Measurements from ENCODE around the gene UBE2D1. TPM values are rescaled to one million over a fixed set of nuclear protein-coding genes. Genes with fewer than 3 reads are reported as not detected.

UBE2D1 gene
- total RNA-seq, 2 experiments from 2014 or later, result 10.9 to 12.7 TPM

DNA sequence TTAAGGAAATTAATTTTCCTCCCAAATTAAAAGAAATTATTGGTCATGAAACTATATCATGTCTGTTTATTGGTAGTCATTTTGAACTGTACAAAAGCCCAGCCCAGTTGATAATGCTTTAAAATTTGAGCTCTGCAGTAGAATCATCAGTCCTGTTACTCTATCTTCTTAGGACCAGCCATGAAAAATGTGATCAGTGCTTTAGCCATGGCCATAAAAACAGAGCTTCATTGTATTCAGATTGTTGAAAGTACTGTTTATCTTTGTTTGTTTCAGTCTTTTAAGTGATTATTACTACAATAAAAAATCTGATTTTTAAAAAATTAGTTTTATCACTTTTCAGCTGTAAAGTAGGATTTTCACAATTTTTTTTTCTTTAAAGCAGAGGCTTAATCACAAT is 36.7 kb downstream of the UBE2D1 start:
- POLR2A ChIA-PET, result no interaction called here
- no peak for ATAC-seq (ENCODE audit: low read depth)
- Mint-ChIP-seq H3K27me3 (no peaks in the 10 kb centered on the region), H3K27ac (no peak overlapping the region), H3K36me3 (no peaks in the 10 kb centered on the region), H3K4me1 (no peaks in the 10 kb centered on the region), H3K9me3 (no peaks in the 10 kb centered on the region), H3K4me3 (no peak overlapping the region)
- DNase-seq, result no peak

DNA sequence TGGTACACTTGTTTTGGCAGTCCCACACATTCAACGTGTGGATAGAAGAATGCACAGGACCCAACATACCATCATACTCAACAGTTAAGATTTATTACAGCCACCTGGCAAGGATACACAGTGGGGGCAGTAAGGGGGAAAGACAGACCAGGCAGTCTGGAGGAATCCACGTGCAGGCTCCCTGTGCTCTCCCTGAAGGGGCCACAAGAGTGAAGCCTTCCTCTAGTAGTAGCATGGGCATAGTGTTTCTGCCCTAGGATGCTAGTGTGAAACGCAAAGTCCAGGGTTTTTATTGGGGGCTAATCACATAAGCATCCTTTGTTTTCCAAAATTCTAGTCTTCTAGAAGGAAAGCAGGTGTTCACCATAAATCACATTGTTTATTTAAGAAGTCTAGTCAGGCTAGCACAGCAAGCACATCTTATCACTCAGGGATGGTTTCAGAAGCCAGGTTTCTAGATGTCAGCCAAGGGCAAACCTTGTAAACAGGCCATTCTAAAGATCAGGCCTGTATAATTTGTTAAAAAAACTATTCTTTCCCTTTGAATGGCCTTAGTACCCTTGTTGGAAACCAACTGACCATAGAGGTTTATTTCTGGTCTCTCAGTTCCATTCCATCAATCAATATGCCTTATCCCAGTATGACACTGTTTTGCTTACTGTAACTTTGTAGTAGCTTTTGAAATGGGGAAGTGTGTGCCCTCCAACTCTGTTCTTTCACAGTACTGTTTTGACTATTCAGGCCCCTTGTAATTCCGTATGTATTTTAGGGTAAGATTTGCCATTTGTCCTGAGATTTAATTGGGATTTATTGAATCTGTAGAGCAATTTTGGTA is 38.0 kb downstream of the UBE2D1 start:
- H3K36me3 Mint-ChIP-seq, result peaks cover 1% of the 10 kb centered on the region
- no peaks in the 10 kb centered on the region for H3K4me1 Mint-ChIP-seq
- no peak for ATAC-seq (ENCODE audit: low read depth)
- H3K27me3 Mint-ChIP-seq, result peaks cover 2% of the 10 kb centered on the region
- no peaks in the 10 kb centered on the region for H3K9me3 Mint-ChIP-seq
- no peak overlapping the region for H3K27ac Mint-ChIP-seq
- no peak overlapping the region for H3K4me3 Mint-ChIP-seq
- POLR2A ChIA-PET, result no interaction called here
- no peak for DNase-seq

DNA sequence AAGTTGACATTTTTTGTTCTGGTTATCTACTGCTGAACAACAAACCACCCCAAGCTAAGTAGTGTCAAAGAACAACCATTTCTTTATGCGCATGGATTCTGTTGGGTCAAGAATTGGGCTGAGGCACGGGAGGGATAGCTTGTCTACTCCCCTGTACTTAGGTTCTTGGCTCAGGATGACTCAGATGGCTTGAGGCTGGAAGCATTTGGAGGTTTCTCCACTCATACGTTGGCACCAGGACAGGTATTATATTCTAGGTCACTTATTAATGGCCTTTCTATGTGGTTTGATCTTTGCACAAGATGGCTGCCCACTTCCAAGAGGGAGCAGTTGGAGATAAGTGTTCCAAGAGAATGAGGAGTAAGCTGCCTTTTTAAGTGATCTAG is 38.6 kb downstream of the UBE2D1 start:
- Mint-ChIP-seq H3K4me1 (peaks cover 1% of the 10 kb centered on the region), H3K27ac (no peak overlapping the region), H3K27me3 (peaks cover 2% of the 10 kb centered on the region), H3K36me3 (peaks cover 1% of the 10 kb centered on the region), H3K4me3 (no peak overlapping the region), H3K9me3 (no peaks in the 10 kb centered on the region)
- no peak for DNase-seq
- no peak for ATAC-seq (ENCODE audit: low read depth)
- POLR2A ChIA-PET, result no interaction called here

DNA sequence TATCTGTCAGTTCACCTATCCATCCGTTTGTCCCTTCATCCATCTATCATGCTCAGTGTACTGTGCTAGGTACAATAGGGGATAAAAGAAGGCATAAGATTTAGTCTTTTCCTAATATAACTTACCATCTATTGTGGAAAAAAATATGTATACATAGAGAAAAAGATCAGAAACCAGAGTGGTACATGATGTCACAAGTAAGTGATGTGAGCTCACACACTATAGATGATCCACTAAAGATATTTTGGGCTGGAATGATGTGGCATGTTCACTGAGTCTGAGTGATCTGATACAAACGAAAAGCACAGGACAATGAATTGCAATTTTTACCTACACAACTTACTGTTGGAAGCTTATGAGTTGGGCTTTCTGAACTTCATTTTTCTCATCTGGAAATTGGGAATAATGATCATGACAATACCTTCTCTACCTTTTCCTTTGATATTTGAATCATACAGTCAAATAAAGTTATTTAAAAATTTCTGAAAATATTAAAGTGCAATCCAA is 47.7 kb downstream of the UBE2D1 start:
- ATAC-seq (ENCODE audit: low read depth) (no peak), DNase-seq (no peak)
- Mint-ChIP-seq H3K27me3 (no peaks in the 10 kb centered on the region), H3K27ac (no peak overlapping the region), H3K9me3 (no peaks in the 10 kb centered on the region), H3K4me1 (peaks cover 23% of the 10 kb centered on the region), H3K36me3 (peaks cover 3% of the 10 kb centered on the region), H3K4me3 (no peak overlapping the region)
- POLR2A ChIA-PET, result no interaction called here

DNA sequence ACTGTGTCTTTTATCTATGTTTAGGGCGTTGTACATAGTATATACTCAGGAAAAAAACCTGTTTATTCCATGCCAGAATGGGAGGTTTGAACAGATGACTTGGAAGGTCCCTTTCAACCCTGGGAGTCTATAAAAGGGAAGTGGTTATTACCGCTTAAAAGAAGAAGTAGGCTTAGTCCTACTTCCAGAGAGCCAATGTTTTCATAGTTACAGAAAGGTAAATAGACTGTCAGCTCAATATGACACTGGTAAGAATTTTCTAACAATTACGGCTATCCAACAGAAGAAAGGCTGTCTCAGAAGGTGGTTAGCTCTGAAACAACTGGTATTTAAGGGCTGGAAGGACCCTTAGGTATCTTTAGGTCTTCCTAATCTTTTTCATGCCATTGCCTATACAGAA is 49.3 kb downstream of the UBE2D1 start:
- peak overlapping the region; percentile 100 for H3K4me3 Mint-ChIP-seq
- peaks cover 3% of the 10 kb centered on the region for H3K36me3 Mint-ChIP-seq
- H3K27me3 Mint-ChIP-seq, result no peaks in the 10 kb centered on the region
- H3K27ac Mint-ChIP-seq, result peak overlapping the region; percentile 9
- no peak for DNase-seq
- POLR2A ChIA-PET, result interaction anchor here (1.1 to 3.3 kb wide), 4 partner anchors 49 to 116 kb away, joined by 3 to 18 read pairs (median 11); partner anchors contain the start of genes CISD1, IPMK and UBE2D1
- H3K4me1 Mint-ChIP-seq, result peaks cover 21% of the 10 kb centered on the region
- ATAC-seq (ENCODE audit: low read depth), result peak; percentile 19
- H3K9me3 Mint-ChIP-seq, result no peaks in the 10 kb centered on the region

DNA sequence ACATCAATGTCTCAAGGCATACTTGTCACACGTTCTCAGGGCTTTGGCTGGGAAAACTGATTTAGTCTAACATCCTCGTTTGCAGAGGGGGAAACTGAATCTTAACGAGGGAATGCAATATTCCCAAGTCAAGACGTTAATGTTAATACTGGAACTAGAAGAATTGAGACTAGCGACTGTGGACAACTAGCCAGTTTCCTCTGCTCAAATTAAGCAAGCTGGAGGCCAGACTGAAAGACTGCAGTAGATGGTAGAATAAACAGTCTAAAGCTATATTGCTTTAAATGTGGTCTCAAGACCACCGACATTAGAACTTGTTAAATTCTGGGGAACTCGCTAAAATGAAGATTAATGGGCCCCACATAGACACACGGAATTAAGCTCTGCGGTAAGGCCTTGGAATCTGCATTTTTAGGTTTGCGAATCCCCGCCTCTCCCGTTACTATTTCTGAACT is 49.8 kb downstream of the UBE2D1 start:
- H3K4me3 Mint-ChIP-seq, result peak overlapping the region; percentile 100
- no peaks in the 10 kb centered on the region for H3K9me3 Mint-ChIP-seq
- H3K27ac Mint-ChIP-seq, result peak overlapping the region; percentile 99
- POLR2A ChIA-PET, result interaction anchor here (0.9 to 3.3 kb wide), 8 partner anchors 9 to 116 kb away, joined by 3 to 18 read pairs (median 4); partner anchors contain the start of genes CISD1, IPMK and UBE2D1
- ATAC-seq (ENCODE audit: low read depth) (no peak), DNase-seq (no peak)
- no peaks in the 10 kb centered on the region for H3K27me3 Mint-ChIP-seq
- H3K4me1 Mint-ChIP-seq, result peaks cover 21% of the 10 kb centered on the region
- H3K36me3 Mint-ChIP-seq, result peaks cover 6% of the 10 kb centered on the region

DNA sequence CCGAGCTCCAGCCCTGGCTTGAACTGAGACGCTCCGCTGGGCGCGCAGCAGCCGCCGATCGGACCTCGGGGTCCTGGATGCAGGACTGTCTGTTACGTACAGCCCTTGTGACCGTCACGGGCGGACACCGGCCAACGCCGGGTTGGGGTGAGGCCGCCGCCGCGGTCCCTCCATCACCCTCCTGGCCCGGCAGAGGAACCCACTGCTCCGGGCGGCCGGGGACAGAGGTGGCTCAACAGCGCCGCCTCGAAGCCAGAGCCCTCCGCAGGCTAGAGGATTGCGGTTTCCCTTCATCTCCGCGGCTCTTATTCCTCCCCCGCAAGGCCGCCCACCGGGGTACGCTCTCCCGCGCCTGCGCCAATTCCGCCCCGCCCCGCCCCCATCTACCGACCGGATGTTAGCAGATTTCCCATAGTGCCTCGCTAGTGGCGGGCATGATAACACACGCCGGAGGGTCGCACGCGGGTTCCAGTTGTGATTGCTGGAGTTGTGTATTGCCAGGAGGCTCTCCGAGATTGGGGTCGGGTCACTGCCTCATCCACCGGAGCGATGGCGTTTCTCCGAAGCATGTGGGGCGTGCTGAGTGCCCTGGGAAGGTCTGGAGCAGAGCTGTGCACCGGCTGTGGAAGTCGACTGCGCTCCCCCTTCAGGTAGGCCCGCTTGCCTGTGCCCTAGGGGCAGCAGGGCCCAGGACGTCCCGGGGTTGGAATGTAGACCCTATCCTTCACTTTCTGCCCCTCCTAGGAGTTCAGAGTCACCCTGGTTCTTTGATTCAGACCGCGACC is 50.4 kb downstream of the UBE2D1 start, which contains the start of gene TFAM:
Gene TFAM, plus strand, starts transcription at position 412 of the 785 bp plus-strand sequence. Its CDS starts 138 bp downstream, at position 550.
- peak; percentile 95 for DNase-seq
- H3K36me3 Mint-ChIP-seq, result peaks cover 12% of the 10 kb centered on the region
- peak within 1 kb of the TSS; percentile 99 for H3K27ac Mint-ChIP-seq
- no peaks in the 10 kb centered on the region for H3K9me3 Mint-ChIP-seq
- H3K4me3 Mint-ChIP-seq, result peak within 1 kb of the TSS; percentile 100
- POLR2A ChIA-PET, result interaction anchor here (0.5 to 3.3 kb wide), 11 partner anchors 8 to 117 kb away, joined by 3 to 18 read pairs (median 4); partner anchors contain the start of genes CISD1, IPMK and UBE2D1
- no peaks in the 10 kb centered on the region for H3K27me3 Mint-ChIP-seq
- ATAC-seq (ENCODE audit: low read depth), result peak; percentile 89
- H3K4me1 Mint-ChIP-seq, result peaks cover 25% of the 10 kb centered on the region

DNA sequence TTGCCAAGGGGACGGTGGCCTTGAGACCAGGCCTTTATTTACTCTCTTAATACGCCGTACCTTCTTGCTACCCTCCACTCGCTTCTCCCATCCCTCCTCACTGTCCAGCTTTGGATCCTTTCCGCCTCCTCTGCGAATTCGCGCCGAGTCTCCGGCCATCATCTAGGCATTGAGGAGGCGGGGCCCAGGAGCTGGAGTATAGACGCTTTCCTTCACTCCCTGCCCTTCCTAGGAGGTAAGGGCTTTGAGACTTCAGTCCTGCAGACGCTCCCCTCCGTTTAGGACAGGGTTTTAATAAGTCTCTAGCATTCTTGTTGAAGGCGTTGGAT is 50.9 kb downstream of the UBE2D1 start:
- Mint-ChIP-seq H3K4me3 (peak overlapping the region; percentile 100), H3K27me3 (no peaks in the 10 kb centered on the region), H3K36me3 (peaks cover 13% of the 10 kb centered on the region), H3K27ac (peak overlapping the region; percentile 99), H3K9me3 (no peaks in the 10 kb centered on the region), H3K4me1 (peaks cover 26% of the 10 kb centered on the region)
- no peak for ATAC-seq (ENCODE audit: low read depth)
- DNase-seq, result no peak
- POLR2A ChIA-PET, result interaction anchor here (0.5 to 3.3 kb wide), 7 partner anchors 15 to 117 kb away, joined by 3 to 18 read pairs (median 4); partner anchors contain the start of genes CISD1, IPMK and UBE2D1

DNA sequence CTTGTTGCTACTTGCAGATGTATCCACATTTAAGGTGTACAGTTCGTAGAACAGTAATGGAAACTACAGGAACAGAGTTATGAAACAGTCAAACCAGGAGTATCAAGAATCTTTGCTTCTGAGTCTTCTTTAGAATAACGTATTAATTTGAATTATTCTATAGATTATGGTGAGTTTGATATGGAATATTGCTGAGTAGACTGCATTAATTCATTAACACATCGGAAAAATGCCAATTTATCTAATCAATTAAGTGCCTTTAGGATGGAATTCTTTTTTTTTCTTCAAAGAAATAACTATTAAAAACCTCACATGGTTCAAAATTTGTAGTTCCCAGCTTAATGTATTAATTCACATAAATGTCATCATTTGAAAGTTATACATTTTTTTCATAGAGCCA is 54.2 kb downstream of the UBE2D1 start:
- no peaks in the 10 kb centered on the region for H3K27me3 Mint-ChIP-seq
- no peak for DNase-seq
- POLR2A ChIA-PET, result no interaction called here
- H3K27ac Mint-ChIP-seq, result no peak overlapping the region
- H3K9me3 Mint-ChIP-seq, result no peaks in the 10 kb centered on the region
- ATAC-seq (ENCODE audit: low read depth), result no peak
- peaks cover 19% of the 10 kb centered on the region for H3K36me3 Mint-ChIP-seq
- H3K4me3 Mint-ChIP-seq, result no peak overlapping the region
- peaks cover 25% of the 10 kb centered on the region for H3K4me1 Mint-ChIP-seq

DNA sequence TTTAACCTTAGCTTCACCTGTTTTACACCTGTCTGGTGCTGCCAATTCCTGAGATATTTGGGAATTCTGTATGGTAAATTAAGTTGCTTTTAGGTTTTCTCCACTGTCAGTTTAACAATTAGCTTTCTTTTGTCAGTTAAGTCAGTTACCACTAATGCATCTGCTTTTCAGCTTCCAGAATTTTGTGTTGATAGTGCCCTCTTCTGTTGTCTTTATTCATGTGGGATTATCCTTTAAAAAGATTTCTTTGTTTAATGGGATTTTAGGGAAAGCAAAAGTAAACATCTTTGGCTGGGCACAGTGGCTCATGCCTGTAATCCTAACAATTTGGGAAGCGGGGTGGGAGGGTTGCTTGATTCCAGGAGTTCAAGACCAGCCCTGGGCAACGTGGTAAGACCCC is 58.5 kb downstream of the UBE2D1 start:
- H3K4me3 Mint-ChIP-seq, result no peak overlapping the region
- POLR2A ChIA-PET, result interaction anchor here (0.7 kb wide), 1 partner anchor 9 kb away, joined by 3 read pairs; the partner anchor contains the start of gene TFAM
- H3K4me1 Mint-ChIP-seq, result peaks cover 8% of the 10 kb centered on the region
- no peak overlapping the region for H3K27ac Mint-ChIP-seq
- peaks cover 28% of the 10 kb centered on the region for H3K36me3 Mint-ChIP-seq
- DNase-seq (no peak), ATAC-seq (ENCODE audit: low read depth) (no peak)
- H3K27me3 Mint-ChIP-seq, result no peaks in the 10 kb centered on the region
- no peaks in the 10 kb centered on the region for H3K9me3 Mint-ChIP-seq

DNA sequence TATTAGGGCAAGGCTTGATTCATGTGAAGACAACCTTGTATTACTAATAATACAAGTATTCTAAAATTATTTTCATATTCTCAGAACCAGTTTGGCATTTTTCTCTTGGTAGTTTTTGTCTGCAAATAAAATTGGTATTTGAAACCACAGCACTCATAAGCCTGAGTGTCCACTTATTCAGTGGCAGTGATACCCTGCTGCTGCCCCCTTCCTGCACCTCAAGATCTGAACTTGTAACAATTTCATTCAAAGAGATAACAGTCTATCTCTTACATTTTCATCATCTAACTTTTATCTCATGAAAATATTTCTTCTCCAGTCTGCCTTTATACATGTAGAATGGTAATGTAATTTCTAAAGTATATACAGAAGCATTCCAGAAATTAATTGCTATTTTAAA is 59.7 kb downstream of the UBE2D1 start:
- H3K27me3 Mint-ChIP-seq, result no peaks in the 10 kb centered on the region
- H3K36me3 Mint-ChIP-seq, result peaks cover 28% of the 10 kb centered on the region
- no peak overlapping the region for H3K27ac Mint-ChIP-seq
- H3K4me3 Mint-ChIP-seq, result no peak overlapping the region
- no peaks in the 10 kb centered on the region for H3K9me3 Mint-ChIP-seq
- peaks cover 8% of the 10 kb centered on the region for H3K4me1 Mint-ChIP-seq
- DNase-seq (no peak), ATAC-seq (ENCODE audit: low read depth) (no peak)
- POLR2A ChIA-PET, result no interaction called here

DNA sequence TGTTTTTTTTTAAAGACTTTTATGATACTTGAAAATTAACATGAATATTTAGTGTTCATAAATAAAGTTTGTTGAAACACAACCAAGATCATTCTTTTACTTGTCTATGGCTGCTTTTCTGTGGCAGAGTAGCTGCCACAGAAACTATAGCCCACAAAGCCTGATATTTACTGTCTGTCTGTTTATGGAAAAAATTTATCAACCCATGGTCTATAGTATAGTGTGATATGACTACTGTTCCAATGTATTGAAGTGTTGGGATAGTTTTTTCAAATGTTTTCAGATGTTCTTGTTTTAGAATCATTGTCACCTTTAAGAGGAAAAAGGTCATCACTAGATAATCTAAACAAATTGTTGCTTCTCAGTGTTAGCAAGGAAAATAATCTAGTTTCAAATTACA is 61.3 kb downstream of the UBE2D1 start:
- Mint-ChIP-seq H3K4me1 (peaks cover 3% of the 10 kb centered on the region), H3K27ac (no peak overlapping the region), H3K9me3 (no peaks in the 10 kb centered on the region), H3K27me3 (no peaks in the 10 kb centered on the region), H3K4me3 (no peak overlapping the region), H3K36me3 (peaks cover 21% of the 10 kb centered on the region)
- POLR2A ChIA-PET, result no interaction called here
- DNase-seq (no peak), ATAC-seq (ENCODE audit: low read depth) (no peak)

DNA sequence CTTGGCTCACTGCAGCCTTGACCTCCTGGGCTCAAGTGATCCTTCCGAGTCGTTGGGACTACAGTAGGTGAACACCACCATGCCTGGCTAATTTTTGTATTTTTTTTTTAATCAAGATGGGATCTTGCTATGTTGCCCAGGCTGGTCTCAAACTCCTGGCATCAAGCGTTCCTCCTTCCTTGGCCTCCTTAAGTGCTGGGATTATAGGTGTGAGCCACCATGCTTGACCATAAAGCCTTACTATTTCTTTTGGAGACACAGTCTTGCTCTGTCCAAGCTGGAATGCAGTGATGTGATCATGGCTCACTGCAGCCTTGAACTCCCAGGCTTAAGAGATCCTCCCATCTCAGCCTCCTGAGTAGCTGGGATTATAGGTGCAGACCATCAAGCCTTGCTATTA is 63.0 kb downstream of the UBE2D1 start:
- no peak for DNase-seq
- ATAC-seq (ENCODE audit: low read depth), result no peak
- no peak overlapping the region for H3K4me3 Mint-ChIP-seq
- no peaks in the 10 kb centered on the region for H3K27me3 Mint-ChIP-seq
- POLR2A ChIA-PET, result no interaction called here
- no peak overlapping the region for H3K27ac Mint-ChIP-seq
- H3K9me3 Mint-ChIP-seq, result no peaks in the 10 kb centered on the region
- peaks cover 23% of the 10 kb centered on the region for H3K36me3 Mint-ChIP-seq
- no peaks in the 10 kb centered on the region for H3K4me1 Mint-ChIP-seq
